Tibial nerve (tissue), 4 donors: ENCODE results near the gene MTHFD1.

Experiments used
- CTCF ChIP-seq, 5 experiments: fragments of 200-600 bp in 3 of 5; fragments of 450-650 bp in 2 of 5; sonication (generic) in 3 of 5; IDR thresholded peaks; one replicate each; pipeline ENCODE4 v1.5.1; 2016 to 2019; ENCODE audit warnings: antibody characterized with exemption in 5 of 5, mild to moderate bottlenecking in 3 of 5, moderate library complexity in 2 of 5
- EP300 ChIP-seq, 2 donors: sonication (generic); formaldehyde crosslinking; IDR thresholded peaks; one replicate each; pipeline ENCODE4 v1.6.1; 2017; ENCODE audit warnings: antibody characterized with exemption in 2 of 2, mild to moderate bottlenecking in 1 of 2
- POLR2A ChIP-seq, 2 donors: fragments of 450-650 bp; IDR thresholded peaks; one replicate each; pipeline ENCODE4 v1.6.1; 2017; ENCODE audit warnings: antibody characterized with exemption in 2 of 2, mild to moderate bottlenecking in 2 of 2, moderate library complexity in 2 of 2

DNA sequence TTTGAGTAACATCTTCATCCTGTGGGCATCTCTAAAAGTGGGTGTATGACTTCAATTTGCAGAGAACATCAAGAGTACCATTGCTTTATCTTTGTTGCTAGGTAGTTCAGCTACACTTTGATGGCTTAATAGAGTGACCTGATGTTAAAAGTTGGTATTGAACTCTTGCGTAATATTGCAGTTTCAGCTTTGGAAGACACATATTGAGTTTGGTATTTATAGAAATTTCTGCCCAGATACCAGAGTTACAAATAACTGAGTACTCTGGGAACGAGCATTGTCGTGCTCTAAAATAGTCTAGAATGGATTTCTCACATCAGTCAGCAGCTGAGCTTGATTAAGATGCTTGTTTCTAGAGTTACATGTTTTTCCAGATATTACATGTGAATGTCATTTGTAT is 52.3 kb downstream of the MTHFD1 start:
- TF ChIP-seq CTCF (IDR thresholded peaks at IDR 0.05), result no peak
- no peak for TF ChIP-seq EP300 (IDR thresholded peaks at IDR 0.05)
- TF ChIP-seq POLR2A (IDR thresholded peaks at IDR 0.05), result no peak
